Raji (cell line): ENCODE data around the gene ABCD2.

Experiments
- POLR2A ChIP-seq: IDR thresholded peaks from 2 replicates; pipeline ENCODE4 v1.6.1; 2011; ENCODE audit warnings: low read depth, low read length, control low read depth; ENCODE audit not compliant: insufficient read depth

Gene ABCD2

GRCh38 chr12:39503439-39503838 lies 116.2 kb downstream of the ABCD2 start:
- TF ChIP-seq POLR2A, result no peak

GRCh38 chr12:39502726-39503125 lies 116.9 kb downstream of the ABCD2 start:
- no peak for TF ChIP-seq POLR2A
